MM.1S (cell line): Measurements from ENCODE around the gene BAIAP2L2.

Source experiments
- CTCF ChIP-seq: fragments of 300-600 bp; sonication (generic); IDR thresholded peaks from 2 replicates; pipeline ENCODE4 v1.5.1; 2016; ENCODE audit warnings: antibody characterized with exemption, low read length, mixed read lengths
- EZH2 ChIP-seq: fragments of 300-600 bp; sonication (generic); optimal IDR thresholded peaks from 2 replicates; pipeline ENCODE3; 2017; ENCODE audit warnings: low read depth, mild to moderate bottlenecking, antibody characterized with exemption, low read length, mixed read lengths
- EZH2phosphoT487 ChIP-seq: fragments of 300-600 bp; sonication (generic); IDR thresholded peaks from 2 replicates; pipeline ENCODE4 v1.6.1; 2018; ENCODE audit warnings: antibody characterized with exemption, low read length

DNA sequence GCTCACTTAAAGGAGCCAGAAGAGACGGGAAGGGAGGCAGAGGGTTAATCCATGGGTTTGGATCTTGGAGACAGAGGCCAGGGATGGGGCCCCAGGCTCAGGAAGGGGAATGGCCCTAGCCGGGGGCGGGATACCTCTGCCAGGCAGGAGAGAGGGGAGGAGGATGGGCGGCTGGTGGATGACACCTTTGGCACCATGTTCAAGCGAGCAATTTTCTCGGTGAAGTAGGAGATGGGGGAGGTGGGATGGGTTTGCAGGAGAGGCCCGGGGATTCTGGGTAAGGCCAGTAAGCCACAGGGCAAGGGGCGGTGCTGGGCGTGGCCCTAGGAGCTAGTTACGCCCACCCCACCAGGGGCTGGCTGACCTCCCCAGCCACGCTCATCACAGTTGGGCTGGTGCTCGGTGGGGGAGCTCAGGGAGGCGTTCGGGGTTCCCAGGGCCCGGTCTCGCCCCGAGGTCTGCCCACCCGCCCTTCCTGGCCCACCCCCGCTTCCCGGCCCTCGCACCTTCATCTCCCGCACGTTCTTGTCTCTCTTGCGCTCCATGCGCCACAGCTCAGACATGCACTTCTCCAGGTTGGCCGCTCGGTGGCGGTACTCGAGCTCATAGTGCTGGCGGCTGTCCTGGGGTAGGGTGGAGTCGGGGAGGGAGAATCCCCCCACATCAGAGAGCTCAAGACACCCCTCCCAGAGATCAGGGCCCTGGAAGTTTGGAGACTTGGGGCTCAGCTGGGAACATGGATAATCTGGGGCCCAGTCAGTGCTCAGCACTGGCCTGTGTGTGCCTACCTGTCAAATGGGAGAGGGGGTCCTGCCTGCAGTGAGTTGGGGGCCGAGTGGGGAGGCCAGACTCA lies 12.7 kb downstream of the BAIAP2L2 start:
- TF ChIP-seq CTCF, result no peak
- no peak for TF ChIP-seq EZH2
- no peak for TF ChIP-seq EZH2phosphoT487
